ENCODE measurements around the gene FANCM. TPM values are rescaled to one million over a fixed set of nuclear protein-coding genes. Genes with fewer than 3 reads are reported as not detected.

FANCM gene, protein sequence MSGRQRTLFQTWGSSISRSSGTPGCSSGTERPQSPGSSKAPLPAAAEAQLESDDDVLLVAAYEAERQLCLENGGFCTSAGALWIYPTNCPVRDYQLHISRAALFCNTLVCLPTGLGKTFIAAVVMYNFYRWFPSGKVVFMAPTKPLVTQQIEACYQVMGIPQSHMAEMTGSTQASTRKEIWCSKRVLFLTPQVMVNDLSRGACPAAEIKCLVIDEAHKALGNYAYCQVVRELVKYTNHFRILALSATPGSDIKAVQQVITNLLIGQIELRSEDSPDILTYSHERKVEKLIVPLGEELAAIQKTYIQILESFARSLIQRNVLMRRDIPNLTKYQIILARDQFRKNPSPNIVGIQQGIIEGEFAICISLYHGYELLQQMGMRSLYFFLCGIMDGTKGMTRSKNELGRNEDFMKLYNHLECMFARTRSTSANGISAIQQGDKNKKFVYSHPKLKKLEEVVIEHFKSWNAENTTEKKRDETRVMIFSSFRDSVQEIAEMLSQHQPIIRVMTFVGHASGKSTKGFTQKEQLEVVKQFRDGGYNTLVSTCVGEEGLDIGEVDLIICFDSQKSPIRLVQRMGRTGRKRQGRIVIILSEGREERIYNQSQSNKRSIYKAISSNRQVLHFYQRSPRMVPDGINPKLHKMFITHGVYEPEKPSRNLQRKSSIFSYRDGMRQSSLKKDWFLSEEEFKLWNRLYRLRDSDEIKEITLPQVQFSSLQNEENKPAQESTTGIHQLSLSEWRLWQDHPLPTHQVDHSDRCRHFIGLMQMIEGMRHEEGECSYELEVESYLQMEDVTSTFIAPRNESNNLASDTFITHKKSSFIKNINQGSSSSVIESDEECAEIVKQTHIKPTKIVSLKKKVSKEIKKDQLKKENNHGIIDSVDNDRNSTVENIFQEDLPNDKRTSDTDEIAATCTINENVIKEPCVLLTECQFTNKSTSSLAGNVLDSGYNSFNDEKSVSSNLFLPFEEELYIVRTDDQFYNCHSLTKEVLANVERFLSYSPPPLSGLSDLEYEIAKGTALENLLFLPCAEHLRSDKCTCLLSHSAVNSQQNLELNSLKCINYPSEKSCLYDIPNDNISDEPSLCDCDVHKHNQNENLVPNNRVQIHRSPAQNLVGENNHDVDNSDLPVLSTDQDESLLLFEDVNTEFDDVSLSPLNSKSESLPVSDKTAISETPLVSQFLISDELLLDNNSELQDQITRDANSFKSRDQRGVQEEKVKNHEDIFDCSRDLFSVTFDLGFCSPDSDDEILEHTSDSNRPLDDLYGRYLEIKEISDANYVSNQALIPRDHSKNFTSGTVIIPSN (N-terminal part only)
- 4.1 TPM for total RNA-seq
- long read RNA-seq, partial matches to known transcripts, result 2 of 2 reads
- long read RNA-seq, other reads (novel, unspliced or antisense), result 0 of 2 reads

GRCh38 chr14:45135659-45136395 lies at the start of gene FANCM:
Gene FANCM, plus strand, starts transcription at chr14:45135930. Its CDS starts 102 bp downstream, at chr14:45136032.
- no peaks in the 10 kb centered on the region for H3K9me3 ChIP-seq
- TF ChIP-seq CTCF (IDR thresholded peaks at IDR 0.05), result no peak
- H3K4me3 ChIP-seq, result peak within 1 kb of the TSS; percentile 82
- no peaks in the 10 kb centered on the region for H3K27me3 ChIP-seq (ENCODE audit: low read depth)
- intact Hi-C loops (cut with DNase I), result no loop called here
- H3K27ac ChIP-seq, result peak within 1 kb of the TSS; percentile 87
- peak; percentile 89 for DNase-seq
- no peaks in the 10 kb centered on the region for H3K36me3 ChIP-seq
- peak; percentile 87 to 91 for ATAC-seq
- H3K4me1 ChIP-seq, result peaks cover 22% of the 10 kb centered on the region

- DNase-seq (no peak), ATAC-seq (no peak)
- Histone ChIP-seq H3K9me3 (no peaks in the 10 kb centered on the region), H3K4me1 (peaks cover 38% of the 10 kb centered on the region), H3K4me3 (no peak overlapping the region), H3K36me3 (no peaks in the 10 kb centered on the region), H3K27me3 (ENCODE audit: low read depth) (no peaks in the 10 kb centered on the region), H3K27ac (no peak overlapping the region)
- intact Hi-C loops (cut with DNase I), result no loop called here
- no peak for TF ChIP-seq CTCF (IDR thresholded peaks at IDR 0.05)
These were observed 45.9 kb upstream of the FANCM start for GRCh38 chr14:45089813-45090212.

GRCh38 chr14:45091710-45092109 lies 44.0 kb upstream of the FANCM start:
- Histone ChIP-seq H3K36me3 (peaks cover 18% of the 10 kb centered on the region), H3K9me3 (no peaks in the 10 kb centered on the region), H3K4me3 (no peak overlapping the region), H3K4me1 (peaks cover 19% of the 10 kb centered on the region), H3K27ac (no peak overlapping the region), H3K27me3 (ENCODE audit: low read depth) (no peaks in the 10 kb centered on the region)
- intact Hi-C loops (cut with DNase I), result no loop called here
- DNase-seq (no peak), ATAC-seq (no peak)
- TF ChIP-seq CTCF (IDR thresholded peaks at IDR 0.05), result no peak

- no peak for TF ChIP-seq CTCF (IDR thresholded peaks at IDR 0.05)
- no peak overlapping the region for H3K27ac ChIP-seq
- no peak overlapping the region for H3K4me3 ChIP-seq
- H3K27me3 ChIP-seq (ENCODE audit: low read depth), result no peaks in the 10 kb centered on the region
- H3K36me3 ChIP-seq, result peaks cover 44% of the 10 kb centered on the region
- H3K9me3 ChIP-seq, result no peaks in the 10 kb centered on the region
- ATAC-seq (no peak), DNase-seq (no peak)
- H3K4me1 ChIP-seq, result peaks cover 7% of the 10 kb centered on the region
- intact Hi-C loops (cut with DNase I), result no loop called here
These were observed 41.5 kb upstream of the FANCM start for GRCh38 chr14:45094275-45094674.

All from lower lobe of right lung (tissue), 2 donors.